Measurements from ENCODE around the gene SPAG6.

DNA sequence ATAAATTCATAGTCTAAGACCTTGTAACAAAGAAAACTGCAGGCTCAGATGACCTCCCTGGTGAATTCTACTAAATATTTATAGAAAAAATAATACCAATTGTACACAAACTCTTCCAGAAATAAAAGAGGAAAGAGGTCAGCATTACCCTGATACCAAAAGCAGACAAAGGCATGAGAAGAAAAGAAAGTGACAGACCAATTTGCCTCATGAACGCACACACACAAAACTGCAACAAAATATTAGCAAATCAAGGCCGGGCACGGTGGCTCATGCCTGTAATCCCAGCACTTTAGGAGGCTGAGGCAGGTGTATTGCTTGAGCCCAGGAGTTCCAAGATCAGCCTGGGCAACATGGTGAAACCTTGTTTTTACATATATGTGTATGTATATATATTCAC, 41.8 kb upstream of the SPAG6 start:
- TF ChIP-seq, protein P1, sequence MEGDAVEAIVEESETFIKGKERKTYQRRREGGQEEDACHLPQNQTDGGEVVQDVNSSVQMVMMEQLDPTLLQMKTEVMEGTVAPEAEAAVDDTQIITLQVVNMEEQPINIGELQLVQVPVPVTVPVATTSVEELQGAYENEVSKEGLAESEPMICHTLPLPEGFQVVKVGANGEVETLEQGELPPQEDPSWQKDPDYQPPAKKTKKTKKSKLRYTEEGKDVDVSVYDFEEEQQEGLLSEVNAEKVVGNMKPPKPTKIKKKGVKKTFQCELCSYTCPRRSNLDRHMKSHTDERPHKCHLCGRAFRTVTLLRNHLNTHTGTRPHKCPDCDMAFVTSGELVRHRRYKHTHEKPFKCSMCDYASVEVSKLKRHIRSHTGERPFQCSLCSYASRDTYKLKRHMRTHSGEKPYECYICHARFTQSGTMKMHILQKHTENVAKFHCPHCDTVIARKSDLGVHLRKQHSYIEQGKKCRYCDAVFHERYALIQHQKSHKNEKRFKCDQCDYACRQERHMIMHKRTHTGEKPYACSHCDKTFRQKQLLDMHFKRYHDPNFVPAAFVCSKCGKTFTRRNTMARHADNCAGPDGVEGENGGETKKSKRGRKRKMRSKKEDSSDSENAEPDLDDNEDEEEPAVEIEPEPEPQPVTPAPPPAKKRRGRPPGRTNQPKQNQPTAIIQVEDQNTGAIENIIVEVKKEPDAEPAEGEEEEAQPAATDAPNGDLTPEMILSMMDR (conservative IDR thresholded peaks at IDR 0.05 in 1 of 2, IDR thresholded peaks at IDR 0.05 in 1 of 2; ENCODE audit: low read depth in 1 of 2, low read length in 2 of 2): no peak
- no peak for TF ChIP-seq EZH2 (IDR thresholded peaks at IDR 0.05; ENCODE audit: low read length, missing control alignments)
